ENCODE data around the gene CAV1. TPM values are rescaled to one million over a fixed set of nuclear protein-coding genes. Genes with fewer than 3 reads are reported as not detected.

CAV1 gene

DNA sequence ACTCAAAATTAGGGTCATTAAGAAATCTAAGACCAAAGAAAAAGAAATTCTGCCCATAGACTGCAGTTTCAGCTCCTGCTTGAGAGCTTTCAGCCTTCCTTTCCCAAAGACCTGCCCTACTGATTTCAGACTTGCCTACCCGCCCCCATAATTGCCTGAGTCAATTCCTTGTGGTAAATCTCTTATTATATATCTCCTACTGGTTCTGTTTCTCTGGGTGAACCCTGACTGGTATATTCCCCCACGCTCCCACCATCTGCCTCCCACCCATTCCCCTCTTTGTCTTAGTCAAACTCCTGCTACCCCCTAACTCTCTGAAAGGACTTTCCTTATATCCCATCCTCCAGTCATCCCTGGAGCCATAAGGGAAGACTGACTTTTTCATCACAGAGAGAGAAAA, 82.5 kb downstream of the CAV1 start:
- WGBS = 84% methylated on average over 2 of the region's 2 CpGs
- DNase-seq = no peak
- H2BK120ac ChIP-seq (ENCODE audit: low read depth, low read length) = no peak overlapping the region

DNA sequence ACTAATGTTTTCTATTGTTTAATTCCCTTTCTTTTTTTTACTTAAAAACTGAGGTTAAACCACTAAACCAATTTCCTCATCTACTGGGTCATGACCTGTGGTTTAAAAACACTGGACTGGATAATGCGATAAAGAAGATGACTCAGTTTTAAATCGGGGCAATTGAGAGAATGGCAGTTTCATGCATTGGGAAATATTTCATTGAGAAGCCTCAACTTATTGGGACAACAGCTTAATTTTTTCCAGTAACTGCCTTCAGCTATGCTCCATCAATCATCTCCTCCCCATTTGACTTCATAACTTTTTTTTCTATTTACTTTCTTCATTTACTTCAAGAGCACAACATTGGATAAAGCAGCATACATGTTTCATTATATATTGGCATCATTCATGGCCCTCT, 85.4 kb downstream of the CAV1 start:
- no peak overlapping the region for H2AK5ac ChIP-seq (ENCODE audit: low read length, severe bottlenecking)
- no peak overlapping the region for H4K8ac ChIP-seq (ENCODE audit: low read length)
- H3K4me2 ChIP-seq (ENCODE audit: low read length, poor library complexity, severe bottlenecking) = no peak overlapping the region
- no peak overlapping the region for H3K14ac ChIP-seq (ENCODE audit: low read length in 2 of 2)
- no peak overlapping the region for H3K23ac ChIP-seq (ENCODE audit: low read length in 2 of 2)
- DNase-seq = peak; percentile 70
- no peaks in the 10 kb centered on the region for H3K79me1 ChIP-seq (replicated peaks; ENCODE audit: low read length, poor library complexity, severe bottlenecking)
- no peak overlapping the region for H2BK15ac ChIP-seq (ENCODE audit: low read depth, poor library complexity, severe bottlenecking)
- no peak overlapping the region for H3K27ac ChIP-seq (ENCODE audit: low read length, poor library complexity, severe bottlenecking)
- no peak overlapping the region for H3K18ac ChIP-seq (ENCODE audit: low read depth in 1 of 2, low read length in 2 of 2)
- peaks cover 0 to 19% of the 10 kb centered on the region in 2 experiments for H3K27me3 ChIP-seq (ENCODE audit: control insufficient read depth in 1 of 2, insufficient read depth in 1 of 2, low read length in 2 of 2)
- H3K4me3 ChIP-seq (ENCODE audit: insufficient read depth in 1 of 2, low read depth in 1 of 2, low read length in 2 of 2) = no peak overlapping the region
- 77% methylated on average over 2 of the region's 2 CpGs for WGBS
- no peak overlapping the region for H2AFZ ChIP-seq (ENCODE audit: low read depth, low read length)
- no peak overlapping the region for H2BK120ac ChIP-seq (ENCODE audit: low read depth, low read length)
- H2BK5ac ChIP-seq (ENCODE audit: low read depth, low read length, poor library complexity, severe bottlenecking) = no peak overlapping the region
- H2BK12ac ChIP-seq (ENCODE audit: low read length in 2 of 2) = no peak overlapping the region
- H4K91ac ChIP-seq (ENCODE audit: low read length) = no peak overlapping the region
- H3K36me3 ChIP-seq (ENCODE audit: control insufficient read depth in 1 of 2, insufficient read depth in 2 of 2, low read depth in 1 of 2, low read length in 2 of 2) = no peaks in the 10 kb centered on the region
- no peaks in the 10 kb centered on the region for H3K9me3 ChIP-seq (ENCODE audit: control insufficient read depth, low read length)
- H3K9ac ChIP-seq (ENCODE audit: low read length) = no peak overlapping the region
- no peak overlapping the region for H3K4ac ChIP-seq (ENCODE audit: low read depth in 1 of 2, low read length in 2 of 2)
- H3K4me1 ChIP-seq (ENCODE audit: control insufficient read depth, insufficient read depth, low read depth, low read length) = no peaks in the 10 kb centered on the region

More for the DNA sequence above, 82.5 kb downstream of the CAV1 start:
- Histone ChIP-seq H3K79me1 (replicated peaks; ENCODE audit: low read length, poor library complexity, severe bottlenecking) (no peaks in the 10 kb centered on the region), H3K27me3 (ENCODE audit: control insufficient read depth in 1 of 2, insufficient read depth in 1 of 2, low read length in 2 of 2) (no peaks in the 10 kb centered on the region), H3K4me1 (ENCODE audit: control insufficient read depth, insufficient read depth, low read depth, low read length) (no peaks in the 10 kb centered on the region), H2BK15ac (ENCODE audit: low read depth, poor library complexity, severe bottlenecking) (no peak overlapping the region), H3K14ac (ENCODE audit: low read length in 2 of 2) (no peak overlapping the region), H2AK5ac (ENCODE audit: low read length, severe bottlenecking) (no peak overlapping the region), H3K27ac (ENCODE audit: low read length, poor library complexity, severe bottlenecking) (no peak overlapping the region), H3K4me2 (ENCODE audit: low read length, poor library complexity, severe bottlenecking) (no peak overlapping the region), H3K4me3 (ENCODE audit: insufficient read depth in 1 of 2, low read depth in 1 of 2, low read length in 2 of 2) (no peak overlapping the region), H3K23ac (ENCODE audit: low read length in 2 of 2) (no peak overlapping the region), H2BK12ac (ENCODE audit: low read length in 2 of 2) (no peak overlapping the region), H2BK5ac (ENCODE audit: low read depth, low read length, poor library complexity, severe bottlenecking) (no peak overlapping the region), H3K36me3 (ENCODE audit: control insufficient read depth in 1 of 2, insufficient read depth in 2 of 2, low read depth in 1 of 2, low read length in 2 of 2) (no peaks in the 10 kb centered on the region), H3K9ac (ENCODE audit: low read length) (no peak overlapping the region), H3K9me3 (ENCODE audit: control insufficient read depth, low read length) (no peaks in the 10 kb centered on the region), H3K4ac (ENCODE audit: low read depth in 1 of 2, low read length in 2 of 2) (no peak overlapping the region), H2AFZ (ENCODE audit: low read depth, low read length) (no peak overlapping the region), H3K18ac (ENCODE audit: low read depth in 1 of 2, low read length in 2 of 2) (no peak overlapping the region), H4K8ac (ENCODE audit: low read length) (no peak overlapping the region), H4K91ac (ENCODE audit: low read length) (no peak overlapping the region)

DNA sequence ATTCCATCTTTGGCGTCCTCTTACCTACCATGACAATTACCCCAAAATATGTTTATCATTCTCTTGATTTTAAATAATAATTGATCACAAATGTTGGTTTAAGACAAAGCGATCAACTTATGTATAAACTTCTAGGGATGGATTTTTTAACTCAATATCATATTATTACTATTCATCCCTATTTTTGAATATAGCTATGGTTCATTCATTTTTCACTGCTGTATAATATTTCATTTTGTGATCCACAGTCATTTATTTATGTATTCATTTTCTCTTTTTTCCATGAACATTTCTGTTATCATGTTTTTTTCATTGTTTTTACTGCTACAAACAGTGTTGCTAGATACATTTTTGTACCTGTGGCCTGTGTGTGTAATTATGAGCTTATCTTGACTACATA, 85.9 kb downstream of the CAV1 start:
- Histone ChIP-seq H3K36me3 (ENCODE audit: control insufficient read depth in 1 of 2, insufficient read depth in 2 of 2, low read depth in 1 of 2, low read length in 2 of 2) (no peaks in the 10 kb centered on the region), H4K8ac (ENCODE audit: low read length) (no peak overlapping the region), H3K23ac (ENCODE audit: low read length in 2 of 2) (no peak overlapping the region), H3K4me3 (ENCODE audit: insufficient read depth in 1 of 2, low read depth in 1 of 2, low read length in 2 of 2) (no peak overlapping the region), H4K91ac (ENCODE audit: low read length) (no peak overlapping the region), H3K9me3 (ENCODE audit: control insufficient read depth, low read length) (no peaks in the 10 kb centered on the region), H3K18ac (ENCODE audit: low read depth in 1 of 2, low read length in 2 of 2) (no peak overlapping the region), H3K4me1 (ENCODE audit: control insufficient read depth, insufficient read depth, low read depth, low read length) (no peaks in the 10 kb centered on the region), H3K14ac (ENCODE audit: low read length in 2 of 2) (no peak overlapping the region), H2BK120ac (ENCODE audit: low read depth, low read length) (no peak overlapping the region), H2AFZ (ENCODE audit: low read depth, low read length) (no peak overlapping the region), H2BK12ac (ENCODE audit: low read length in 2 of 2) (no peak overlapping the region), H2AK5ac (ENCODE audit: low read length, severe bottlenecking) (no peak overlapping the region), H3K9ac (ENCODE audit: low read length) (no peak overlapping the region), H3K27ac (ENCODE audit: low read length, poor library complexity, severe bottlenecking) (no peak overlapping the region), H2BK15ac (ENCODE audit: low read depth, poor library complexity, severe bottlenecking) (no peak overlapping the region), H3K27me3 (ENCODE audit: control insufficient read depth in 1 of 2, insufficient read depth in 1 of 2, low read length in 2 of 2) (peaks cover 0 to 19% of the 10 kb centered on the region in 2 experiments), H3K4me2 (ENCODE audit: low read length, poor library complexity, severe bottlenecking) (no peak overlapping the region), H3K4ac (ENCODE audit: low read depth in 1 of 2, low read length in 2 of 2) (no peak overlapping the region), H3K79me1 (replicated peaks; ENCODE audit: low read length, poor library complexity, severe bottlenecking) (no peaks in the 10 kb centered on the region), H2BK5ac (ENCODE audit: low read depth, low read length, poor library complexity, severe bottlenecking) (no peak overlapping the region)
- WGBS = no CpG with 5 or more reads among the region's 2 CpGs
- no peak for DNase-seq

Small RNA genes lying within 50 kb of the gene (small RNA-seq; reads per million reads assigned to genes)
- not detected for gene AC006159.2 (ENCODE audit: low read depth)

Data from mesenchymal stem cell (in vitro differentiated cells and primary cell).